CD4-positive, alpha-beta T cell treated with Interleukin-17A for 4 hours (primary cell): ENCODE data around the gene ZNF451.
"Not testable (repeated sequence)": the region's sequence is repeated elsewhere in the genome, so short reads cannot be mapped to it uniquely, and the experiment has no call there.

ENCODE experiments used
- DNase-seq: peaks from one replicate; pipeline ENCODE4 v3.0.0-alpha.2; 2020; ENCODE audit warnings: mixed read lengths

Gene ZNF451

DNA sequence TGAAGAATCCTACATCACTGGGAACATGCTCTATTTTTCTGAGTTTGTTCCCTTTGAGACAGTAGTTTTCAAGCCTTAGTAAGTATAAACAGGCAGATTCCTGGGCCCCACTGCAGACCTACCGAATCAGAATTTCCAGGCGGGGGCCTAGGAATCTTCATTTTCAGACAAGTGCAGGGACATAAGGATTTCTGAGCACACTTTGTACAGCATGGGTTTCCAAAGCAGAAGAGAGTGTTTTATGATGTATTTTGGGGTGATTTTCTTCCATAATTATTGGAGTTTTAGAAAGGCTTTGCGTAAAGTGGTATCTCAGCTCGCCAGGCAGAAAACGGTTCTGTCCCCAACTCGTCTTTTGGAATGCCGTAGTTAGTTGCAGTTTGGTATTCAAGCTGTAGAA is 1.4 kb downstream of the ZNF451 start:
- not testable (repeated sequence) for DNase-seq

DNA sequence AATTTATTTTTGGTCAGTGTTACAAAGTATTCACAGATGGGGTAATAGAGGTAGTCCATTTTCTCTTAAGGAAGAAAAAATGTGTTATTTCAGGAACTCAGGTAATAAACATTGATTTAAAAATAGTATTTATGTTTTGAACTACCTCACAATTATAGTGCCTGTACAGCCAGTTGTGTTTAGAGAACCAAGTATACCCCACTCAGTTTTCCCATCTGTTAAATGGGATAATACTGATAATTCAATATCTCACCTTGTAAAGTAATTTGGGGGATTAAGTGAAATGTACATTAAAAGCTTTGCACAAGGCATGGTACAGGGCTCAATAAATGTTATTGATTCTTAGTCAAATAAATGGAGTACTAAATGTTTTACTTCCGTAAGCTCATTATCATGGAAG is 4.7 kb downstream of the ZNF451 start:
- no peak for DNase-seq

- no peak for DNase-seq
These were observed 7.6 kb downstream of the ZNF451 start for GRCh38 chr6:57097596-57097995.

- no peak for DNase-seq
These were observed 13.0 kb downstream of the ZNF451 start for GRCh38 chr6:57102976-57103375.

- no peak for DNase-seq
These were observed 14.3 kb downstream of the ZNF451 start for GRCh38 chr6:57104336-57104735.

DNA sequence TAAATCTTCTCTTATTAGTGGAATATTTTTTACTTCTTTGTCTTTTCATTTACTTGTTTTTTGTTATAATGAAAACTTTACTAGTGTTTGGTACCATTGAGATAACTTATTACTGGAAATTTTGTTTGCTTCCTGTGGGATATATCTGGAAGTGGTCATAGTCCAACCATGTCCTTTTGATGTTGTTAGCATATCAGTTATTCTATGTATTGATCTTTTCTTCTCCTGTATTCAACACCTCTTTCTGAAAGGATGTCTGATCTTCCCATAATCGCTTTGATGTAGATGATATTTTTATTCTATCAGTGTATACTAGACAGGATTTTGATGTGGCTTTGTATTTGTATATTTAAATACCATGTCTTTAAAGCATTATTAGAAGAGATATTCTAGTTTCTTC is 17.0 kb downstream of the ZNF451 start:
- no peak for DNase-seq

GRCh38 chr6:57108691-57109090 is 18.7 kb downstream of the ZNF451 start:
- no peak for DNase-seq

DNA sequence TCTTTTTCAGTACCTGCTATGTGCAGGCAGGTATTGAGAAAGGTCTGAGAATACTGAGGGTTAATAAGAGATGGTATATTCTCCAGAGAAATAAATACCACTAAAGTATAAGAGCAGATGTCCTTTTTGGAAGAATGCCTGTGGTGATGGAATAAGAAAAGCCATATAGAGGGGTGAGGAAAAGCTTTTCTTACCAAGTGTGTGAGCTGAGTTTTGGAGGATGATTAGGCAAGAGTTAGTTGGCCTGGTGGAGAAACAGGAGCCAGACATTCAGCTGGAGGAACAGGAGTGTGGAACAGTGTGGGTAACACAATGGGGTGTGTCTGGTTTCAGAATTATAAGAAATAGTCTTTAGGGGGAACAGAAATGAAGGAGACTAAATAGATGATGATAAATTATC is 19.9 kb downstream of the ZNF451 start:
- DNase-seq, result no peak

DNA sequence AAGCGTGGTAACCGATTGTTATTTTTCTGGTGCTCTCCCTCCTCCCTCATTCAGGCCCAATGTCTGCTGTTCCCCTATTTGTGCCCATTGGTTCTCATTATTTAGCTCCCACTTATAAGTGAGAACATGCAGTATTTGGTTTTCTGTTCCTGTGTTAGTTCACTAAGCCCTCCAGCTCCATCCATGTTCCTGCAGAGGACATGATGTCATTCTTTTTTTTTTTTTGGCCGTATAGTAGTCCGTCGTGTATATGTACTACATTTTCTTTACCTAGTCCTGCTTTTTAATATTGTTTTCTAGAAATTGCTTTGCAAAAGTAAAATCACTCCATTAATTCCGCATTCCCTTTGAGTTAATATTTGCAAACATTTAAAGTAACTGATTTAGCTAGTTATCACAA is 23.1 kb downstream of the ZNF451 start:
- DNase-seq, result no peak

- DNase-seq, result no peak
These were observed 26.8 kb downstream of the ZNF451 start for GRCh38 chr6:57116776-57117175.

- no peak for DNase-seq
These were observed 27.8 kb downstream of the ZNF451 start for GRCh38 chr6:57117796-57118195.

DNA sequence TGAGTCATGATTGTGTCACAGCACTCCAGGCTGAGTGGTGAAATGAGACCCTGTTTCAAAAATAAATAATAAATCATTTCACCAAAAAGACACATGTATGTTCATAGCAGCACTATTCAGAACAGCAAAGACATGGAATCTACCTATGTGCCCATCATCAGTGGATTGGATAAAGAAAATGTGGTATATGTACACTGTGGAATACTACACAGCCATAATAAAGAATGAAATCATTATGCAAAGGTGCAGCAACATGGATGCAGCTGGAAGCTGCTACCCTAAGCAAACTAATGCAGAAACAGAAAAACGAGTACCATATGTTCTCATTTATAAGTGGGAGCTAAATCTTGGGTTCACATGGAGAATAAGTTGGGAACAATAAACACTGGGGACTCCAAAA is 33.1 kb downstream of the ZNF451 start:
- DNase-seq, result no peak

DNA sequence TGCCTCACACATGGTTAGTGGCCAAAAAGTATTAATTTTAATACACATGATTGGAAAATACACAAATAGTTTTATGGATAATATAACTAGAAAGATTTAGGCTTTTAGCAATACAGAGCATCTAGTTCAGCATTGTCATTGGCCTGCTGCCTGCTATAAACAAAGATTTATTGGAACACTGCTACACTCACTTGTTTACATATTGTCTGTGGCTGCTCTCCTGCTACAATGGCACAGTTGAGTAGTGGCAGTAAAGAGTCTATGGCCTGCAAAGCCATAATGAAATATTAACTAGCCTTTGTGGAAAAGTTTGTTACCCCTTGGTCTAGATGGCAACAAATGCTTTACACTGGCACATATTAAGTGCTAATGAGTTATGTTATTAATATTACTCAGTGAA is 37.8 kb downstream of the ZNF451 start:
- DNase-seq, result no peak

DNA sequence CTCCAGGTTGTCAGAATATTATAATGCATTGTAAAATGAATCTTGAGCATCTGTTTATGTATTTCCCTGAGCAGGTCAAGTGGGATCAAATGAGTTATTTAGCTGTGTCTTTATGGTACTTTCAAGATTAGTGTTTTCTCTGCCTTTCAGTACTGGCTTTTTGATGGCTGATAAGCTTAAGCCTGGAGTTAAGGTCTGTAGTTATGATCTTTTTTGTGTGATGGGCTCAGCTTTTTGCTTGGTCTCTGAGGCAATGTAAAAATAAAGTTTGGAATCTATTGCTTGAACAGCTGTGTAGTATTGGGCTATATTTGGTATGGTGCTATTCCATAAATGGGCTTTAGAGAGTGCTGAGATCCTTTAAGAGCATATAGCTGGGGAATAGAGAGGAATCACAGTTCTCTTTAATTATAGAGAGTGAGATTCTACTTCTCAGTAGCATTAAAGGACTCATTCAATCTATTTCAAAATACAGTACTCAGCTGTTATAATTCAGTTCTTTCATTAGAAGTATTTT is 40.7 kb downstream of the ZNF451 start:
- DNase-seq, result no peak

DNA sequence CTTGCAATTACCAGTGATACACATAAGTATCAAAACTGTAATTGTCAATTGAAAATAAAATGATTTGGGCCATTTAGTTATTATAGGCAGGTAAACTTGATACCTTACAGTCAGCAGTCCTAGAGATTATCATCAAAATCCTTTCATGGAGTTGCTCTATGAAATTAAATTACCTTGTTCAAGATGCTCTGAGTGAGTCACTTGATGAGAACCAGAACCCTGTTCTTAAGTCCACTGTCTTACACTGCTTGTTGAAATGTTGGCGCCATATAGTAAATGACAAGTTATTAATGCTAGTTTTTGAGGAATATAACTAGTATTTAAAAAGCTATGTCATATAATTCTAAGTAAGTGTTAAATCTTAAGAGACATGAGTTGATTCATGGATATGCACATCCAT is 45.0 kb downstream of the ZNF451 start:
- no peak for DNase-seq

- no peak for DNase-seq
These were observed 45.9 kb downstream of the ZNF451 start for GRCh38 chr6:57135885-57136284.

GRCh38 chr6:57137350-57137749 is 47.4 kb downstream of the ZNF451 start:
- DNase-seq, result no peak

- no peak for DNase-seq
These were observed 48.0 kb downstream of the ZNF451 start for GRCh38 chr6:57138026-57138425.

- DNase-seq, result no peak
These were observed 51.6 kb downstream of the ZNF451 start for GRCh38 chr6:57141451-57142177.

DNA sequence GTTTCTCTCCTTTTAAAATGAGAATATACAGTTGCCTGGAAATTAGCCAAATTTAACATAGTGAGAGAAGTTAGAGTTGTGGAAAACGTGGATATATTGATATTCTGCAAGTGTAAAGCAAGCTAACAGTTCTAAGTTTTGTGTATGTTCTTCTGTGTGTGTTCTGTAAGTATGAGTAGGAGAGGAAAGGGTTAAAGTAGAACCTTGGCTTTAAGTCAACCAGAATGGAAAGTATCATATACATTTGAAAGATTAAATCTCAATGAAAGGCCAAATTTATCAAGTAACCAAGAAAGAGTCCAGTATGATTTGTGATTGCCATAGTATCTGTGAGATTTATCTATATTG is 52.2 kb downstream of the ZNF451 start:
- DNase-seq, result no peak

- DNase-seq, result no peak
These were observed 53.7 kb downstream of the ZNF451 start for GRCh38 chr6:57143690-57144089.

DNA sequence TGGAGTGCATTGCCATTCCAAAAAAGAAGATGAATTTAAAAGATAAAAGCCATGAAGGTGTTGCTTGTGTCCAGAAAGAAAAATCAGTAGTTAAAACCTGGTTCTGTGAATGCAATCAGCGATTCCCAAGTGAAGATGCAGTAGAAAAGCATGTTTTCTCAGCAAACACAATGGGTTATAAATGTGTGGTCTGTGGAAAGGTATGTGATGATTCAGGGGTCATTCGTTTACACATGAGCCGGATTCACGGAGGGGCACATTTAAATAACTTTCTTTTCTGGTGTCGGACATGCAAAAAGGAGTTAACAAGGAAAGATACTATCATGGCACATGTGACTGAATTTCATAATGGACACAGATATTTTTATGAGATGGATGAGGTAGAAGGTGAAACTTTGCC is 57.4 kb downstream of the ZNF451 start:
- DNase-seq, result no peak

- no peak for DNase-seq
These were observed 58.2 kb downstream of the ZNF451 start for GRCh38 chr6:57147955-57148858.

DNA sequence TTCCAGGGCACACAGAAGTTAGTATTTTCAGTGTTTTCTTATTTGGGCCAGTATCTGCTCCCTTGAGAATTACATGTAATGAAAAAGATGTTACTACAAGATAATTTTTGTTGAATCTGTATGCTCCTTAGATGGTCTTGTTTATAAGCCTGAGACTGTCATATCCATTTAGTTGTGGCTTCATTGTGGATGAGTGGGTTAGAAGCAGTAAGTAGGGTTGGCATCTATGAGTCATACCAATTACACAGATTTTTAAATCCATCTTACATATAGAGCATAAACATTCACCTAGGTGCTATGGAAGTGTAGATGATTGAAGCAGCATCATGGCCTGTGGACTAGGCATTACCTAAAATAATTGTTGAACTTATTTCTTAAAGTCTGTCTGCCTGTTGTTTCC is 68.7 kb downstream of the ZNF451 start:
- DNase-seq, result no peak
